ENCODE results near the gene ARL5C. TPM values are rescaled to one million over a fixed set of nuclear protein-coding genes. Genes with fewer than 3 reads are reported as not detected.

ARL5C gene
- total RNA-seq, 4 donors from 2014 or later: not detected

Other genes with a start within 250 kb of the ARL5C start
- gene FBXO47, start 198.8 kb downstream of the ARL5C start, total RNA-seq: not detected
- 10 to 100 TPM in 1 of 4 donors, 1 to 10 TPM in 3; 1.8 to 13.4 (median 6.4) TPM for gene PLXDC1, start 14.5 kb downstream of the ARL5C start, total RNA-seq
- 10 to 100 TPM in 1 of 4 donors, 1 to 10 TPM in 3; 5.8 to 10.1 (median 7.8) TPM for gene CACNB1, start 31.5 kb upstream of the ARL5C start, total RNA-seq
- gene RPL19, start 34.1 kb upstream of the ARL5C start, total RNA-seq: 1,000 to 10,000 TPM; 2,008 to 3,549 (median 2,319) TPM
- not detected for gene STAC2, start 59.8 kb upstream of the ARL5C start, total RNA-seq
- gene FBXL20, start 235.5 kb upstream of the ARL5C start, total RNA-seq: 10 to 100 TPM; 17.2 to 27.7 (median 22.2) TPM

Measured in thyroid gland (tissue), 4 donors.